ENCODE measurements around the gene PDZD2. TPM values are rescaled to one million over a fixed set of nuclear protein-coding genes. Genes with fewer than 3 reads are reported as not detected.
"Not testable (repeated sequence)": the region's sequence is repeated elsewhere in the genome, so short reads cannot be mapped to it uniquely, and the experiment has no call there.

The PDZD2 gene
- total and polyA plus RNA-seq, 2 experiments from 2014 or later, result 0.21 TPM; not detected in 1

DNA sequence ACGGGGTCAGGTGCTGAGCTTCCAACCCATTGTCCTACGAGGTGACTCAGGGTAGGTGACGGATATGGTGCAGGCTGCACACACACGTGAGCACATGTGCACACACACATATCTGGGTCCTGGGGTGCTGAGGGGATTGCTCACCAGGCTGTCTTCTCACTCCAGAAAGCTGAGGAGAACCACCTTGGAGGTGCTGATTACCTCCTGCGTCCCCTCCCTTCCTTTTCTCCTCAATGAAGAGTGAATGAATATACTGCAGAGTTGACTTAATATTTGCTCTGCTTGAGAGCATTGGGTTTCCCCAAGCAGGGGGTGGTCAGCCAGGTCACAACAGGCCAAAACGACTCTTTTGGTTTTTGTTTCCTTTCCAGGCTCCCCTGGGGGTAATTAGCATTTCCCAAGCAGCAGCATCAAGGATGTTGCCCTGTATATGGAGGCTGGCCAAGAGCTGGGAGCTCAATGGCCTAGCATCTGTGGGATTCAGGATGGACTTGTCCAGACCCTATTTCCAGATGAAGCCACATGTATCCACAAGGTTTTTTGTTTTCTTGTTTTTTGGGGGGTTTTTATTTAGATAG is 49.7 kb downstream of the PDZD2 start:
- no peak overlapping the region for H3K4me3 ChIP-seq
- H3K27ac ChIP-seq, result no peak overlapping the region
- no peak overlapping the region for H3K9ac ChIP-seq
- no peaks in the 10 kb centered on the region for H3F3A ChIP-seq (ENCODE audit: insufficient read depth)
- H3K9me2 ChIP-seq (ENCODE audit: insufficient read depth), result no peaks in the 10 kb centered on the region
- H3K27me3 ChIP-seq (replicated peaks; ENCODE audit: insufficient read depth), result 0 out of 2 replicates have a peak, but pooled peaks cover 5% of the 10 kb centered on the region
- 23 to 26% methylated on average over 6 of the region's 6 CpGs for WGBS, 2 experiments (ENCODE audit: low coverage in 1 of 2, low lambda C conversion rate in 2 of 2, missing lambda C conversion rate in 2 of 2)
- no peaks in the 10 kb centered on the region for H3K36me3 ChIP-seq (ENCODE audit: low read depth)
- in situ Hi-C loops (cut with MboI), result no loop called here
- TF ChIP-seq EZH2 (IDR thresholded peaks at IDR 0.05; ENCODE audit: insufficient read depth, poor library complexity, severe bottlenecking) (no peak), EZH2phosphoT487 (IDR thresholded peaks at IDR 0.05; ENCODE audit: insufficient read depth, low read depth) (no peak)
- no peaks in the 10 kb centered on the region for H3K4me1 ChIP-seq (ENCODE audit: insufficient read depth)
- H3K79me2 ChIP-seq (ENCODE audit: insufficient read depth), result no peaks in the 10 kb centered on the region
- DNase-seq, result no peak
- no peaks in the 10 kb centered on the region for H3K9me3 ChIP-seq (ENCODE audit: low read depth)
- no peak overlapping the region for H2AFZ ChIP-seq
- no peak overlapping the region for H3K4me2 ChIP-seq (ENCODE audit: unreplicated experiment)
- no peaks in the 10 kb centered on the region for H4K20me1 ChIP-seq (ENCODE audit: insufficient read depth)

DNA sequence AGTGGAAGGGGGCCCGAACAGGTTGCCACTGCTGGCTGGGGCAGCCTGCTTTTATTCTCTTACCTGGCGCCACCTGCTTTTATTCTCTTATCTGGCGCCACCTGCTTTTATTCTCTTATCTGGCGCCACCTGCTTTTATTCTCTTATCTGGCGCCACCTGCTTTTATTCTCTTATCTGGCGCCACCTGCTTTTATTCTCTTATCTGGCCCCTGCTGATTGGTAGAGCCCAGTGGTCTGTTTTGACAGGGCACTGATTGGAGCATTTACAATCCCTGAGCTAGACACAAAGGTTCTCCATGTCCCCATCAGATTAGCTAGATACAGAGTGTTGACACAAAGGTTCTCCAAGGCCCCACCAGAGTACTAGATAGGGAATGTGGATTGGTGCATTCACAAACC is 52.5 kb downstream of the PDZD2 start:
- H3K4me2 ChIP-seq (ENCODE audit: unreplicated experiment); in situ Hi-C loops (cut with MboI): not testable (repeated sequence)

DNA sequence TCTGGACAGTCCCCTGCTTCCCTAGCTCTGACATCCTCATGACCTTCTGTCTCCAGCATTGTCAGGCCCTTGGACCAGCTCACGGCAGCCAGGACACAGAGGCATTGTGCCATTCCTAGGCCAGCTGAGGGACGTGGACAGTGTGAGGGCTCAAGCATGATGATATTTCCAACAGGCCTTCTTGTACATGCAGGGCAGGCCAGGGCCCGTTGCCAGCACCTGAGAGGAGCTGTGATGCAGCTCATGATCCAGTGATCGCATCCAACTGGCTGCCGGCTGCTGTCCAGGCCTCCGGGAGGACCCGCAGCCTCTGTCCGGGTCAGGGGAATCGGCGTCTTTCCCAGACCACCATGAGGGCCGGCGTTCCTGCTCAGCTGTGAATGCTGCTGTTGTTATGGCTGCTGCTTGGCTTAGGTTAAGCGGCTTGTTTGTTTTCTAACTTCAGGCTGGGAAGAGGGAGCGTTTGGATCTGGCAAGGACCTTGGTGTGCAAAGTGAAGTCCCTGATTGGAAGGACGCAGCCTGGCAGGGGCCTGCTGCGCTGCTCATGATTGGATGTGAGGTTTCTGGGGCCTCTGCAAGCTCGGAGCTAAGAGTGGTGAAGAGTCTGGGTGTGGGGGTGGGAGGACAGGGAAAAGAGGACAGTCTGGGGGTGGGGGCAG is 53.8 kb downstream of the PDZD2 start:
- H3K4me2 ChIP-seq (ENCODE audit: unreplicated experiment), result no peak overlapping the region
- no peaks in the 10 kb centered on the region for H3K9me3 ChIP-seq (ENCODE audit: low read depth)
- H3K27me3 ChIP-seq (replicated peaks; ENCODE audit: insufficient read depth), result 0 out of 2 replicates have a peak, but pooled peaks cover 6% of the 10 kb centered on the region
- WGBS, 2 experiments (ENCODE audit: low coverage in 1 of 2, low lambda C conversion rate in 2 of 2, missing lambda C conversion rate in 2 of 2), result 61 to 63% methylated on average over 17 of the region's 17 CpGs
- in situ Hi-C loops (cut with MboI), result no loop called here
- H3K4me1 ChIP-seq (ENCODE audit: insufficient read depth), result no peaks in the 10 kb centered on the region
- H2AFZ ChIP-seq, result no peak overlapping the region
- no peak overlapping the region for H3K27ac ChIP-seq
- no peaks in the 10 kb centered on the region for H3K79me2 ChIP-seq (ENCODE audit: insufficient read depth)
- H3F3A ChIP-seq (ENCODE audit: insufficient read depth), result no peaks in the 10 kb centered on the region
- H3K9ac ChIP-seq, result no peak overlapping the region
- H3K9me2 ChIP-seq (ENCODE audit: insufficient read depth), result no peaks in the 10 kb centered on the region
- DNase-seq, result no peak
- no peak for TF ChIP-seq EZH2 (IDR thresholded peaks at IDR 0.05; ENCODE audit: insufficient read depth, poor library complexity, severe bottlenecking)
- no peak for TF ChIP-seq EZH2phosphoT487 (IDR thresholded peaks at IDR 0.05; ENCODE audit: insufficient read depth, low read depth)
- no peak overlapping the region for H3K4me3 ChIP-seq
- H4K20me1 ChIP-seq (ENCODE audit: insufficient read depth), result no peaks in the 10 kb centered on the region
- no peaks in the 10 kb centered on the region for H3K36me3 ChIP-seq (ENCODE audit: low read depth)

More for the DNA sequence above, 52.5 kb downstream of the PDZD2 start:
- H3K79me2 ChIP-seq (ENCODE audit: insufficient read depth); H3K27me3 ChIP-seq (replicated peaks; ENCODE audit: insufficient read depth); H3F3A ChIP-seq (ENCODE audit: insufficient read depth); H3K4me1 ChIP-seq (ENCODE audit: insufficient read depth); H3K9ac ChIP-seq; H3K27ac ChIP-seq; H3K9me2 ChIP-seq (ENCODE audit: insufficient read depth); DNase-seq; H4K20me1 ChIP-seq (ENCODE audit: insufficient read depth); H3K36me3 ChIP-seq (ENCODE audit: low read depth); H3K9me3 ChIP-seq (ENCODE audit: low read depth); H2AFZ ChIP-seq; H3K4me3 ChIP-seq: not testable (repeated sequence)
- WGBS, 2 experiments (ENCODE audit: low coverage in 1 of 2, low lambda C conversion rate in 2 of 2, missing lambda C conversion rate in 2 of 2), result 69 to 70% methylated on average over 6 of the region's 6 CpGs

DNA sequence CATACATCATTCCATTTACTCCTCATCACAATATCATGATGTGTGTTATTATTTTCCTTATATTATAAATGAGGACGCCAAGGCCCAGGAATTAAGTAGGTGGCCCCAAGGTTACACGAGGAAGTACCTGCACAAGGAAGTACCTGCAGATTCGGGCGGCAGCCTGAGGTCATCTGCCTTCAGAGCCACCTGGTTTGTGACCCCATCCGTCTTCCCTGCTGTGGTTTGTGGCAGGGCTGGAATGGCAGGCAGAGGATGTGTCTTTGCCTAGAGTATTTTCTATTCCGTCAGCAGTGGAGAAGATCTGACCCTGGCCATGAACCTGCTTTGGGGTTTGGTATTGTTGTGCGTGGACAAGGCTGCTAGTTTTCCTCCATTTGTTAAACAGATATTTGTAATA is 59.7 kb downstream of the PDZD2 start:
- 51 to 65% methylated on average over 7 of the region's 7 CpGs for WGBS, 2 experiments (ENCODE audit: low coverage in 1 of 2, low lambda C conversion rate in 2 of 2, missing lambda C conversion rate in 2 of 2)
- no peak for TF ChIP-seq EZH2phosphoT487 (IDR thresholded peaks at IDR 0.05; ENCODE audit: insufficient read depth, low read depth)
- no peak for TF ChIP-seq EZH2 (IDR thresholded peaks at IDR 0.05; ENCODE audit: insufficient read depth, poor library complexity, severe bottlenecking)
- H3K27ac ChIP-seq, result no peak overlapping the region
- H3F3A ChIP-seq (ENCODE audit: insufficient read depth), result no peaks in the 10 kb centered on the region
- no peaks in the 10 kb centered on the region for H3K36me3 ChIP-seq (ENCODE audit: low read depth)
- H4K20me1 ChIP-seq (ENCODE audit: insufficient read depth), result no peaks in the 10 kb centered on the region
- no peaks in the 10 kb centered on the region for H3K9me2 ChIP-seq (ENCODE audit: insufficient read depth)
- no peak overlapping the region for H3K4me2 ChIP-seq (ENCODE audit: unreplicated experiment)
- H3K9me3 ChIP-seq (ENCODE audit: low read depth), result no peaks in the 10 kb centered on the region
- no peak overlapping the region for H2AFZ ChIP-seq
- DNase-seq, result no peak
- H3K9ac ChIP-seq, result no peak overlapping the region
- H3K27me3 ChIP-seq (replicated peaks; ENCODE audit: insufficient read depth), result peaks cover 25% of the 10 kb centered on the region; the same call in 1 of the 2 replicates
- no peaks in the 10 kb centered on the region for H3K79me2 ChIP-seq (ENCODE audit: insufficient read depth)
- no peaks in the 10 kb centered on the region for H3K4me1 ChIP-seq (ENCODE audit: insufficient read depth)
- in situ Hi-C loops (cut with MboI), result no loop called here
- H3K4me3 ChIP-seq, result no peak overlapping the region
